Fibroblast of lung (primary cell): ENCODE measurements around the gene ING3. TPM values are rescaled to one million over a fixed set of nuclear protein-coding genes. Genes with fewer than 3 reads are reported as not detected.

ENCODE experiments used
- DNase-seq, 2 donors: peaks; one replicate each; pipeline versions ENCODE4 v3.0.0 to v3.0.0-alpha.2; 2010; ENCODE audit warnings: low read depth in 2 of 2
- H2AFZ ChIP-seq: 2 replicates; pipeline ENCODE4 v1.5.1; 2012; ENCODE audit warnings: low read length, control low read depth, inconsistent platforms
- H3K27ac ChIP-seq: 2 replicates; pipeline ENCODE4 v1.5.1; 2011; ENCODE audit warnings: low read length, control low read depth; ENCODE audit not compliant: insufficient read depth
- H3K27me3 ChIP-seq: 2 replicates; pipeline ENCODE4 v1.5.1; 2011; ENCODE audit warnings: mild to moderate bottlenecking, low read length; ENCODE audit not compliant: control insufficient read depth, insufficient read depth
- H3K36me3 ChIP-seq: 2 replicates; pipeline ENCODE4 v1.5.1; 2011; ENCODE audit warnings: low read length; ENCODE audit not compliant: control insufficient read depth, insufficient read depth
- H3K4me1 ChIP-seq: 2 replicates; pipeline ENCODE4 v1.5.1; 2011; ENCODE audit warnings: low read length; ENCODE audit not compliant: control insufficient read depth, insufficient read depth; ENCODE audit errors: extremely low read depth
- H3K4me2 ChIP-seq: 2 replicates; pipeline ENCODE4 v1.5.1; 2011; ENCODE audit warnings: low read length, control low read depth; ENCODE audit not compliant: insufficient read depth; ENCODE audit errors: extremely low read depth
- H3K4me3 ChIP-seq, 4 experiments: fragments of 200-600 bp in 1 of 4; sonication (generic) in 1 of 4; replicated peaks in 1 of 4; 2 replicates each; pipeline ENCODE4 v1.5.1; 2011 to 2016; ENCODE audit warnings: low read length in 4 of 4, low read depth in 3 of 4, mild to moderate bottlenecking in 3 of 4, control low read depth in 2 of 4, inconsistent platforms in 1 of 4, mixed read lengths in 1 of 4; ENCODE audit not compliant: insufficient read depth in 1 of 4; ENCODE audit errors: control extremely low read depth in 1 of 4
- H3K79me2 ChIP-seq: 2 replicates; pipeline ENCODE4 v1.5.1; 2012; ENCODE audit warnings: mild to moderate bottlenecking, low read length, inconsistent platforms; ENCODE audit not compliant: control insufficient read depth, insufficient read depth
- H3K9ac ChIP-seq: 2 replicates; pipeline ENCODE4 v1.5.1; 2011; ENCODE audit warnings: mild to moderate bottlenecking, low read length, control low read depth; ENCODE audit not compliant: insufficient read depth
- H3K9me3 ChIP-seq: 2 replicates; pipeline ENCODE4 v1.5.1; 2012; ENCODE audit warnings: low read depth, low read length; ENCODE audit not compliant: control insufficient read depth, insufficient read depth
- H4K20me1 ChIP-seq: 2 replicates; pipeline ENCODE4 v1.5.1; 2011; ENCODE audit warnings: low read length; ENCODE audit not compliant: control insufficient read depth, insufficient read depth; ENCODE audit errors: extremely low read depth
- CTCF ChIP-seq, 2 donors: IDR thresholded peaks in 1 of 2; conservative IDR thresholded peaks in 1 of 2; 1 replicate in 1 of 2; 2 replicates in 1 of 2; pipeline ENCODE4 v1.5.1; 2011 to 2012; ENCODE audit warnings: low read length in 2 of 2, control low read depth in 1 of 2, inconsistent platforms in 1 of 2, low read depth in 1 of 2, mild to moderate bottlenecking in 1 of 2
- EZH2 ChIP-seq: IDR thresholded peaks from 2 replicates; pipeline ENCODE4 v1.5.1; 2012; ENCODE audit warnings: low read length, control low read depth, mild to moderate bottlenecking; ENCODE audit errors: missing control alignments
- polyA plus RNA-seq, 2 donors: library from polyadenylated mRNA; depleted of rRNA in 1 of 2; stranded (reverse) in 1 of 2; unstranded in 1 of 2; fragments of >200 nt; gene quantifications; 2 replicates each; pipeline ENCODE4 v1.2.1, GENCODE V29; 2011 to 2012; ENCODE audit warnings: missing spikeins in 1 of 2
- total RNA-seq: library from RNA; depleted of rRNA; stranded (reverse); fragments of >200 nt; gene quantifications from 2 replicates; pipeline ENCODE4 v1.2.1, GENCODE V29; 2014

The ING3 gene
- total and polyA plus RNA-seq, 2 donors (not counting 1 experiment from before 2014, with no cell fraction given), result 16.6 to 17.5 TPM

GRCh38 chr7:121005996-121006584 is 55.5 kb downstream of the ING3 start:
- no peaks in the 10 kb centered on the region for H3K27me3 ChIP-seq
- no peaks in the 10 kb centered on the region for H4K20me1 ChIP-seq
- H2AFZ ChIP-seq, result no peak overlapping the region
- no peak overlapping the region for H3K27ac ChIP-seq
- H3K4me1 ChIP-seq, result peaks cover 15% of the 10 kb centered on the region
- peak overlapping the region; percentile 18 for H3K4me2 ChIP-seq
- peaks cover 66% of the 10 kb centered on the region for H3K79me2 ChIP-seq
- H3K36me3 ChIP-seq, result no peaks in the 10 kb centered on the region
- no peaks in the 10 kb centered on the region for H3K9me3 ChIP-seq
- no peak overlapping the region for H3K9ac ChIP-seq
- DNase-seq, result no peak
- H3K4me3 ChIP-seq, result no peak overlapping the region
- no peak for TF ChIP-seq EZH2
- TF ChIP-seq CTCF (conservative IDR thresholded peaks at IDR 0.05 in 1 of 2, IDR thresholded peaks at IDR 0.05 in 1 of 2; ENCODE audit: low read depth in 1 of 2, low read length in 2 of 2), result no peak

GRCh38 chr7:121006711-121007315 is 56.2 kb downstream of the ING3 start:
- Histone ChIP-seq H3K4me1 (peaks cover 15% of the 10 kb centered on the region), H2AFZ (no peak overlapping the region), H3K9me3 (no peaks in the 10 kb centered on the region), H3K27ac (no peak overlapping the region), H3K36me3 (no peaks in the 10 kb centered on the region), H4K20me1 (no peaks in the 10 kb centered on the region), H3K79me2 (peaks cover 64% of the 10 kb centered on the region), H3K4me2 (peak overlapping the region; percentile 46), H3K4me3 (no peak overlapping the region), H3K27me3 (no peaks in the 10 kb centered on the region), H3K9ac (no peak overlapping the region)
- no peak for TF ChIP-seq CTCF (conservative IDR thresholded peaks at IDR 0.05 in 1 of 2, IDR thresholded peaks at IDR 0.05 in 1 of 2; ENCODE audit: low read depth in 1 of 2, low read length in 2 of 2)
- no peak for TF ChIP-seq EZH2
- DNase-seq, result peak in 1 of 2 donors; percentile 30

- no peaks in the 10 kb centered on the region for H3K36me3 ChIP-seq
- H3K9ac ChIP-seq, result no peak overlapping the region
- H4K20me1 ChIP-seq, result no peaks in the 10 kb centered on the region
- H3K4me1 ChIP-seq, result peaks cover 7% of the 10 kb centered on the region
- DNase-seq, result no peak
- H3K79me2 ChIP-seq, result peaks cover 71% of the 10 kb centered on the region
- H3K27ac ChIP-seq, result no peak overlapping the region
- no peak overlapping the region for H3K4me3 ChIP-seq
- H3K27me3 ChIP-seq, result no peaks in the 10 kb centered on the region
- H3K4me2 ChIP-seq, result no peak overlapping the region
- TF ChIP-seq EZH2, result no peak
- TF ChIP-seq CTCF (conservative IDR thresholded peaks at IDR 0.05 in 1 of 2, IDR thresholded peaks at IDR 0.05 in 1 of 2; ENCODE audit: low read depth in 1 of 2, low read length in 2 of 2), result no peak
- no peaks in the 10 kb centered on the region for H3K9me3 ChIP-seq
- no peak overlapping the region for H2AFZ ChIP-seq
These were observed 58.2 kb downstream of the ING3 start for GRCh38 chr7:121008816-121009215.
